HEK293 (cell line): ENCODE results near the gene OR5B12.

Experiments used
- CTCF ChIA-PET: fragments of 350-600 bp; formaldehyde crosslinking; extraction: SDS; loops from one replicate; lab custom pipeline; 2021; ENCODE audit warnings: antibody characterized with exemption; lab: Yijun Ruan, JAX
- POLR2A ChIA-PET: fragments of 300-600 bp; formaldehyde crosslinking; extraction: SDS; loops from one replicate; lab custom pipeline; 2020; ENCODE audit warnings: antibody characterized with exemption, inconsistent platforms; lab: Yijun Ruan, JAX
- H3K27ac ChIP-seq: fragments of 200-500 bp; sonication (Bioruptor generic); 2 replicates; pipeline ENCODE4 v1.5.1; 2014; ENCODE audit warnings: low read depth, low read length, control low read depth, inconsistent platforms; ENCODE audit errors: extremely low read depth
- H3K36me3 ChIP-seq, 2 experiments: fragments of 200-500 bp in 1 of 2; sonication (Bioruptor generic) in 1 of 2; 1 replicate in 1 of 2; 2 replicates in 1 of 2; pipeline ENCODE4 v1.5.1; 2014 to 2017; ENCODE audit warnings: inconsistent platforms in 2 of 2, low read length in 2 of 2; ENCODE audit not compliant: control insufficient read depth in 2 of 2, insufficient read depth in 1 of 2
- H3K4me1 ChIP-seq: fragments of 200-500 bp; sonication (Bioruptor generic); 2 replicates; pipeline ENCODE4 v1.5.1; 2014; ENCODE audit warnings: mild to moderate bottlenecking, low read length, inconsistent platforms; ENCODE audit not compliant: control insufficient read depth, insufficient read depth
- H3K4me3 ChIP-seq: 2 replicates; pipeline ENCODE4 v1.5.1; 2011; ENCODE audit warnings: low read depth, mild to moderate bottlenecking, control low read depth, low read length, moderate library complexity
- H3K9me3 ChIP-seq: fragments of 200-500 bp; sonication (Bioruptor generic); 2 replicates; pipeline ENCODE4 v1.5.1; 2014; ENCODE audit warnings: low read depth, low read length, inconsistent platforms; ENCODE audit not compliant: control insufficient read depth, insufficient read depth
- PRDM1 ChIP-seq: fragments of 450-650 bp; formaldehyde crosslinking; IDR thresholded peaks from 2 replicates; pipeline ENCODE4; 2016; ENCODE audit warnings: missing biosample characterization, missing genetic modification characterization
- PRDM4 ChIP-seq: fragments of 450-650 bp; formaldehyde crosslinking; IDR thresholded peaks from 2 replicates; pipeline ENCODE4 v1.5.1; 2017; ENCODE audit warnings: missing biosample characterization, missing genetic modification characterization
- SCRT2 ChIP-seq: fragments of 450-650 bp; formaldehyde crosslinking; IDR thresholded peaks from 2 replicates; pipeline ENCODE4 v1.5.1; 2016; ENCODE audit warnings: missing biosample characterization, missing genetic modification characterization
- TCF7L2 ChIP-seq: IDR thresholded peaks from 2 replicates; pipeline ENCODE4 v1.6.1; 2011; ENCODE audit warnings: low read depth, mild to moderate bottlenecking, inconsistent platforms, low read length, moderate library complexity, borderline replicate concordance
- YY2 ChIP-seq: fragments of 450-650 bp; formaldehyde crosslinking; IDR thresholded peaks from 2 replicates; pipeline ENCODE4 v1.5.1; 2016; ENCODE audit warnings: missing biosample characterization, missing genetic modification characterization
- ZBTB48 ChIP-seq: fragments of 450-650 bp; formaldehyde crosslinking; IDR thresholded peaks from 2 replicates; pipeline ENCODE4 v1.5.1; 2016; ENCODE audit warnings: missing biosample characterization, missing genetic modification characterization
- ZBTB8A ChIP-seq: fragments of 450-650 bp; formaldehyde crosslinking; IDR thresholded peaks from 2 replicates; pipeline ENCODE4 v1.5.1; 2016; ENCODE audit warnings: missing biosample characterization, missing genetic modification characterization
- ZEB2 ChIP-seq: fragments of 450-650 bp; formaldehyde crosslinking; IDR thresholded peaks from 2 replicates; pipeline ENCODE4 v1.5.1; 2016; ENCODE audit warnings: missing biosample characterization, missing genetic modification characterization
- ZNF133 ChIP-seq: fragments of 450-650 bp; formaldehyde crosslinking; IDR thresholded peaks from 2 replicates; pipeline ENCODE4 v1.5.1; 2016; ENCODE audit warnings: missing biosample characterization, missing genetic modification characterization
- ZNF174 ChIP-seq: fragments of 450-650 bp; formaldehyde crosslinking; IDR thresholded peaks from 2 replicates; pipeline ENCODE4 v1.5.0; 2017; ENCODE audit warnings: missing biosample characterization, mild to moderate bottlenecking, missing genetic modification characterization
- ZNF19 ChIP-seq: fragments of 450-650 bp; formaldehyde crosslinking; IDR thresholded peaks from 2 replicates; pipeline ENCODE4; 2016; ENCODE audit warnings: missing biosample characterization, missing genetic modification characterization, low read depth
- ZNF214 ChIP-seq: fragments of 450-650 bp; formaldehyde crosslinking; IDR thresholded peaks from 2 replicates; pipeline ENCODE4 v1.5.1; 2017; ENCODE audit warnings: missing biosample characterization, mild to moderate bottlenecking, missing genetic modification characterization, borderline replicate concordance
- ZNF266 ChIP-seq: fragments of 450-650 bp; formaldehyde crosslinking; IDR thresholded peaks from 2 replicates; pipeline ENCODE4 v1.5.1; 2016; ENCODE audit warnings: missing biosample characterization, missing genetic modification characterization, low read depth
- ZNF37A ChIP-seq: fragments of 450-650 bp; IDR thresholded peaks from 2 replicates; pipeline ENCODE4 v1.5.1; 2018; ENCODE audit warnings: missing biosample characterization, missing genetic modification characterization
- ZNF501 ChIP-seq: fragments of 450-650 bp; formaldehyde crosslinking; IDR thresholded peaks from 2 replicates; pipeline ENCODE4 v1.5.1; 2016; ENCODE audit warnings: missing biosample characterization, missing genetic modification characterization
- ZNF530 ChIP-seq: fragments of 450-650 bp; formaldehyde crosslinking; IDR thresholded peaks from 2 replicates; pipeline ENCODE4 v1.5.1; 2016; ENCODE audit warnings: low read depth, missing biosample characterization, missing genetic modification characterization
- ZNF585B ChIP-seq: fragments of 450-650 bp; formaldehyde crosslinking; IDR thresholded peaks from 2 replicates; pipeline ENCODE4 v1.5.1; 2016; ENCODE audit warnings: missing biosample characterization, missing genetic modification characterization
- ZNF610 ChIP-seq: fragments of 450-650 bp; formaldehyde crosslinking; IDR thresholded peaks from 2 replicates; pipeline ENCODE4 v1.5.1; 2016; ENCODE audit warnings: missing biosample characterization, missing genetic modification characterization, borderline replicate concordance
- ZNF747 ChIP-seq: fragments of 450-650 bp; formaldehyde crosslinking; IDR thresholded peaks from 2 replicates; pipeline ENCODE4 v1.5.1; 2016; ENCODE audit warnings: missing biosample characterization, missing genetic modification characterization
- ZNF768 ChIP-seq: fragments of 450-650 bp; formaldehyde crosslinking; IDR thresholded peaks from 2 replicates; pipeline ENCODE4 v1.5.1; 2018; ENCODE audit warnings: missing biosample characterization, mild to moderate bottlenecking, missing genetic modification characterization
- ZNF776 ChIP-seq: fragments of 450-650 bp; formaldehyde crosslinking; IDR thresholded peaks from 2 replicates; pipeline ENCODE4 v1.5.0; 2017; ENCODE audit warnings: missing biosample characterization, missing genetic modification characterization, borderline replicate concordance
- ZSCAN16 ChIP-seq: fragments of 450-650 bp; formaldehyde crosslinking; IDR thresholded peaks from 2 replicates; pipeline ENCODE4 v1.5.1; 2016; ENCODE audit warnings: missing biosample characterization, missing genetic modification characterization
- TF ChIP-seq, protein P1 (sequence below): fragments of 450-650 bp; formaldehyde crosslinking; conservative IDR thresholded peaks from 2 replicates; pipeline ENCODE4 v1.5.1; 2016; ENCODE audit warnings: low read depth, missing biosample characterization, missing genetic modification characterization
- TF ChIP-seq, protein P2 (sequence below): fragments of 450-650 bp; formaldehyde crosslinking; IDR thresholded peaks from 2 replicates; pipeline ENCODE4 v1.5.1; 2017; ENCODE audit warnings: missing biosample characterization, missing genetic modification characterization
- TF ChIP-seq, protein P3 (sequence below): fragments of 450-650 bp; formaldehyde crosslinking; IDR thresholded peaks from 2 replicates; pipeline ENCODE4 v1.5.1; 2016; ENCODE audit warnings: missing biosample characterization, missing genetic modification characterization

Gene OR5B12

GRCh38 chr11:58394195-58394594, 47.8 kb downstream of the OR5B12 start (continued):
- TF ChIP-seq ZNF19 (tag by site-specific recombination) (no peak), ZBTB8A (no peak), YY2 (tag by site-specific recombination) (no peak), ZBTB48 (tag by site-specific recombination) (no peak), ZNF266 (no peak)
- TF ChIP-seq, protein P1, sequence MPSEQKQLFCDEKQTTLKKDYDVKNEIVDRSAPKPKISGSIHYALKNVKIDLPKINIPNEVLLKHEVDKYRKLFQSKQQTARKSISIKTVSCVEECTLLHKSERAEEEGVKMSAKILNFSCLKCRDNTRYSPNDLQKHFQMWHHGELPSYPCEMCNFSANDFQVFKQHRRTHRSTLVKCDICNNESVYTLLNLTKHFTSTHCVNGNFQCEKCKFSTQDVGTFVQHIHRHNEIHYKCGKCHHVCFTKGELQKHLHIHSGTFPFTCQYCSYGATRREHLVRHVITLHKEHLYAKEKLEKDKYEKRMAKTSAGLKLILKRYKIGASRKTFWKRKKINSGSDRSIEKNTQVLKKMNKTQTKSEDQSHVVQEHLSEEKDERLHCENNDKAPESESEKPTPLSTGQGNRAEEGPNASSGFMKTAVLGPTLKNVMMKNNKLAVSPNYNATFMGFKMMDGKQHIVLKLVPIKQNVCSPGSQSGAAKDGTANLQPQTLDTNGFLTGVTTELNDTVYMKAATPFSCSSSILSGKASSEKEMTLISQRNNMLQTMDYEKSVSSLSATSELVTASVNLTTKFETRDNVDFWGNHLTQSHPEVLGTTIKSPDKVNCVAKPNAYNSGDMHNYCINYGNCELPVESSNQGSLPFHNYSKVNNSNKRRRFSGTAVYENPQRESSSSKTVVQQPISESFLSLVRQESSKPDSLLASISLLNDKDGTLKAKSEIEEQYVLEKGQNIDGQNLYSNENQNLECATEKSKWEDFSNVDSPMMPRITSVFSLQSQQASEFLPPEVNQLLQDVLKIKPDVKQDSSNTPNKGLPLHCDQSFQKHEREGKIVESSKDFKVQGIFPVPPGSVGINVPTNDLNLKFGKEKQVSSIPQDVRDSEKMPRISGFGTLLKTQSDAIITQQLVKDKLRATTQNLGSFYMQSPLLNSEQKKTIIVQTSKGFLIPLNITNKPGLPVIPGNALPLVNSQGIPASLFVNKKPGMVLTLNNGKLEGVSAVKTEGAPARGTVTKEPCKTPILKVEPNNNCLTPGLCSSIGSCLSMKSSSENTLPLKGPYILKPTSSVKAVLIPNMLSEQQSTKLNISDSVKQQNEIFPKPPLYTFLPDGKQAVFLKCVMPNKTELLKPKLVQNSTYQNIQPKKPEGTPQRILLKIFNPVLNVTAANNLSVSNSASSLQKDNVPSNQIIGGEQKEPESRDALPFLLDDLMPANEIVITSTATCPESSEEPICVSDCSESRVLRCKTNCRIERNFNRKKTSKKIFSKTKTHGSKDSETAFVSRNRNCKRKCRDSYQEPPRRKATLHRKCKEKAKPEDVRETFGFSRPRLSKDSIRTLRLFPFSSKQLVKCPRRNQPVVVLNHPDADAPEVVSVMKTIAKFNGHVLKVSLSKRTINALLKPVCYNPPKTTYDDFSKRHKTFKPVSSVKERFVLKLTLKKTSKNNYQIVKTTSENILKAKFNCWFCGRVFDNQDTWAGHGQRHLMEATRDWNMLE (tag by site-specific recombination) = no peak
- TF ChIP-seq, protein P2, sequence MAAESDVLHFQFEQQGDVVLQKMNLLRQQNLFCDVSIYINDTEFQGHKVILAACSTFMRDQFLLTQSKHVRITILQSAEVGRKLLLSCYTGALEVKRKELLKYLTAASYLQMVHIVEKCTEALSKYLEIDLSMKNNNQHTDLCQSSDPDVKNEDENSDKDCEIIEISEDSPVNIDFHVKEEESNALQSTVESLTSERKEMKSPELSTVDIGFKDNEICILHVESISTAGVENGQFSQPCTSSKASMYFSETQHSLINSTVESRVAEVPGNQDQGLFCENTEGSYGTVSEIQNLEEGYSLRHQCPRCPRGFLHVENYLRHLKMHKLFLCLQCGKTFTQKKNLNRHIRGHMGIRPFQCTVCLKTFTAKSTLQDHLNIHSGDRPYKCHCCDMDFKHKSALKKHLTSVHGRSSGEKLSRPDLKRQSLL (tag by site-specific recombination) = no peak

DNA sequence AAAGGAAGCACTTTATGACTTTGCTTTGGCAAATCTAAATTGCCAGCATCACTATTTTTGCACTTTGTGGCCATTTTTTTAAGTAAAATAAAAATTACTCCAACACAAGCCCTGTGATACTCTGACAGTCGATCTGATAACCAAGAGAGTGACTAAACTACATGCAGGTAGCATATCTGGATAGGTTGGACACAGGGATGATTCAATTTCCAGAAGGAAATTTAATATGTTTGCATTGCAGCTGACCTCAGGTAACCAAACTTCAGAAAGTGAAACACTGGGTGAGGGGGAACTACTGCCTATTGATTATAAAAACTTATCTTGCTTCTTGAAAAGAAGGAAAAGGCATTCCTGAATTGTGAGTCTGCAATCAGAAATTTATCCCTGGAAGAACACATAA, 49.3 kb downstream of the OR5B12 start:
- TF ChIP-seq ZNF610 (tag by site-specific recombination) = no peak
- TF ChIP-seq ZNF37A = no peak
- no peak for TF ChIP-seq ZNF530 (tag by site-specific recombination)
- no peak for TF ChIP-seq PRDM4 (tag by site-specific recombination)
- no peak for TF ChIP-seq ZNF768
- no peak for TF ChIP-seq PRDM1
- TF ChIP-seq ZNF214 (tag by site-specific recombination) = no peak
- no peak for TF ChIP-seq ZNF747 (tag by site-specific recombination)
- TF ChIP-seq, protein P2 (tag by site-specific recombination) = no peak
- no peak for TF ChIP-seq SCRT2 (tag by site-specific recombination)
- TF ChIP-seq ZEB2 (tag by site-specific recombination) = no peak
- no peak for TF ChIP-seq ZSCAN16
- no peak for TF ChIP-seq ZNF501 (tag by site-specific recombination)
- TF ChIP-seq ZNF174 (tag by site-specific recombination) = no peak
- no peak for TF ChIP-seq ZNF776 (tag by site-specific recombination)
- TF ChIP-seq, protein P3, sequence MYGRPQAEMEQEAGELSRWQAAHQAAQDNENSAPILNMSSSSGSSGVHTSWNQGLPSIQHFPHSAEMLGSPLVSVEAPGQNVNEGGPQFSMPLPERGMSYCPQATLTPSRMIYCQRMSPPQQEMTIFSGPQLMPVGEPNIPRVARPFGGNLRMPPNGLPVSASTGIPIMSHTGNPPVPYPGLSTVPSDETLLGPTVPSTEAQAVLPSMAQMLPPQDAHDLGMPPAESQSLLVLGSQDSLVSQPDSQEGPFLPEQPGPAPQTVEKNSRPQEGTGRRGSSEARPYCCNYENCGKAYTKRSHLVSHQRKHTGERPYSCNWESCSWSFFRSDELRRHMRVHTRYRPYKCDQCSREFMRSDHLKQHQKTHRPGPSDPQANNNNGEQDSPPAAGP (tag by site-specific recombination) = no peak
- no peak for TF ChIP-seq TCF7L2
- TF ChIP-seq ZNF133 (tag by site-specific recombination) = no peak
- TF ChIP-seq ZNF585B = no peak
- POLR2A ChIA-PET = no interaction called here
- no peak overlapping the region for H3K4me3 ChIP-seq
- no peaks in the 10 kb centered on the region for H3K4me1 ChIP-seq
- H3K27ac ChIP-seq = no peak overlapping the region
- CTCF ChIA-PET = interaction anchor here (0.7 kb wide), 1 partner anchor 531 kb away, joined by 3 read pairs; no protein-coding TSS in a partner anchor
- no peaks in the 10 kb centered on the region for H3K9me3 ChIP-seq
- no peaks in the 10 kb centered on the region for H3K36me3 ChIP-seq
